OCI-LY1 (cell line): Measurements from ENCODE around the gene F2.

ENCODE experiments used
- H2AFZ ChIP-seq: fragments of 200-600 bp; sonication (generic), shearing (Covaris generic); 2 replicates; pipeline ENCODE4 v1.6.0; 2014; ENCODE audit warnings: antibody characterized with exemption, mild to moderate bottlenecking, low read length
- H3F3A ChIP-seq: fragments of 200-600 bp; sonication (generic), shearing (Covaris generic); 2 replicates; pipeline ENCODE4 v1.6.0; 2014; ENCODE audit warnings: mild to moderate bottlenecking, antibody characterized with exemption, low read length, moderate library complexity; ENCODE audit not compliant: insufficient read depth
- H3K27ac ChIP-seq: fragments of 200-600 bp; sonication (generic); 2 replicates; pipeline ENCODE4 v1.5.1; 2014; ENCODE audit warnings: low read length, mixed run types, mild to moderate bottlenecking, low read depth; ENCODE audit not compliant: poor library complexity, severe bottlenecking
- H3K27me3 ChIP-seq: fragments of 200-600 bp; sonication (generic); 2 replicates; pipeline ENCODE4 v1.6.0; 2014; ENCODE audit warnings: antibody characterized with exemption, mild to moderate bottlenecking, low read length, moderate library complexity; ENCODE audit not compliant: insufficient read depth
- H3K36me3 ChIP-seq: fragments of 200-600 bp; sonication (generic); 2 replicates; pipeline ENCODE4 v1.6.1; 2014; ENCODE audit warnings: mild to moderate bottlenecking, antibody characterized with exemption, low read length, moderate library complexity, mixed read lengths; ENCODE audit not compliant: insufficient read depth
- H3K4me1 ChIP-seq: fragments of 200-600 bp; sonication (generic); 2 replicates; pipeline ENCODE4 v1.5.1; 2014; ENCODE audit warnings: mild to moderate bottlenecking, low read length, moderate library complexity; ENCODE audit not compliant: insufficient read depth, severe bottlenecking
- H3K4me2 ChIP-seq: fragments of 200-600 bp; sonication (generic), shearing (Covaris generic); 2 replicates; pipeline ENCODE4 v1.6.1; 2014; ENCODE audit warnings: low read length
- H3K4me3 ChIP-seq: fragments of 200-600 bp; sonication (generic); 2 replicates; pipeline ENCODE4 v1.5.1; 2014; ENCODE audit warnings: low read length, low read depth, mild to moderate bottlenecking, mixed read lengths; ENCODE audit not compliant: poor library complexity, severe bottlenecking
- H3K79me2 ChIP-seq: fragments of 200-600 bp; shearing (Covaris generic); 2 replicates; pipeline ENCODE4 v1.6.1; 2016; ENCODE audit warnings: mixed run types, low read length, mixed read lengths; ENCODE audit not compliant: insufficient read depth
- H3K9ac ChIP-seq: fragments of 200-600 bp; sonication (generic), shearing (Covaris generic); 2 replicates; pipeline ENCODE4 v1.6.1; 2014; ENCODE audit warnings: mild to moderate bottlenecking, low read length, mixed read lengths
- H3K9me2 ChIP-seq: fragments of 200-600 bp; sonication (generic), shearing (Covaris generic); 2 replicates; pipeline ENCODE4 v1.6.1; 2014; ENCODE audit warnings: low read depth, mild to moderate bottlenecking, low read length, mixed read lengths
- H3K9me3 ChIP-seq: fragments of 200-600 bp; shearing (Covaris generic); 2 replicates; pipeline ENCODE4 v1.6.1; 2014; ENCODE audit warnings: low read length, mixed read lengths
- H4K20me1 ChIP-seq: fragments of 200-600 bp; sonication (generic), shearing (Covaris generic); 2 replicates; pipeline ENCODE4 v1.6.0; 2016; ENCODE audit warnings: mild to moderate bottlenecking, low read length; ENCODE audit not compliant: insufficient read depth
- EZH2 ChIP-seq: fragments of 200-600 bp; sonication (generic), shearing (Covaris generic); IDR thresholded peaks from 2 replicates; pipeline ENCODE4 v1.8.0; 2017; ENCODE audit warnings: borderline replicate concordance, mixed run types, mild to moderate bottlenecking, antibody characterized with exemption, low read length, moderate library complexity, mixed read lengths
- TF ChIP-seq, protein P1 (sequence below): fragments of 200-600 bp; sonication (generic), shearing (Covaris generic); IDR thresholded peaks from 2 replicates; pipeline ENCODE4 v1.5.1; 2017; ENCODE audit warnings: mild to moderate bottlenecking, antibody characterized with exemption, low read length, moderate library complexity, mixed read lengths

The F2 gene

DNA sequence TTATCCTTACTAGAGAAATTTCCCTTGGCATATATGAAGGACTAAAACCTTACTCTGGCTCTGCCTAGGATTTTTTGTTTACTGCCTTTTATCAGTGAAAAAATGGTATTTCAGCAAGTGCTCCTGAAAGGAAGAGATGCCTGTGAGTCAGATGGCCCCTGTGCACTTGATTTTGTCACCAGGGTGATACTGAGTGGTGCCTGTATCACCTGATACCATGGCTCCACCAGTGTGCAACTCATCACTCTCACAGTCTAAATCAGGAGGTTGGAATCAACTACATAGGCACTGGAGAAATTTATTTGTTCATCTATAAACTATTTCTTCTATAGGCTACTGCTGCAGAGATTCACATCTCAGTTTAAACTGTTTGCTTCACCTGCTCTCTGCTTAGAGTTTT is 43.2 kb downstream of the F2 start:
- Histone ChIP-seq H2AFZ (no peak overlapping the region), H3K4me3 (no peak overlapping the region), H3K9me3 (no peaks in the 10 kb centered on the region), H3K27ac (no peak overlapping the region), H3K9me2 (no peaks in the 10 kb centered on the region), H3K27me3 (no peaks in the 10 kb centered on the region), H3K4me2 (no peak overlapping the region), H3K4me1 (no peaks in the 10 kb centered on the region), H3K36me3 (peaks cover 93% of the 10 kb centered on the region), H4K20me1 (no peaks in the 10 kb centered on the region), H3F3A (no peaks in the 10 kb centered on the region), H3K79me2 (no peaks in the 10 kb centered on the region), H3K9ac (no peak overlapping the region)
- TF ChIP-seq, protein P1, sequence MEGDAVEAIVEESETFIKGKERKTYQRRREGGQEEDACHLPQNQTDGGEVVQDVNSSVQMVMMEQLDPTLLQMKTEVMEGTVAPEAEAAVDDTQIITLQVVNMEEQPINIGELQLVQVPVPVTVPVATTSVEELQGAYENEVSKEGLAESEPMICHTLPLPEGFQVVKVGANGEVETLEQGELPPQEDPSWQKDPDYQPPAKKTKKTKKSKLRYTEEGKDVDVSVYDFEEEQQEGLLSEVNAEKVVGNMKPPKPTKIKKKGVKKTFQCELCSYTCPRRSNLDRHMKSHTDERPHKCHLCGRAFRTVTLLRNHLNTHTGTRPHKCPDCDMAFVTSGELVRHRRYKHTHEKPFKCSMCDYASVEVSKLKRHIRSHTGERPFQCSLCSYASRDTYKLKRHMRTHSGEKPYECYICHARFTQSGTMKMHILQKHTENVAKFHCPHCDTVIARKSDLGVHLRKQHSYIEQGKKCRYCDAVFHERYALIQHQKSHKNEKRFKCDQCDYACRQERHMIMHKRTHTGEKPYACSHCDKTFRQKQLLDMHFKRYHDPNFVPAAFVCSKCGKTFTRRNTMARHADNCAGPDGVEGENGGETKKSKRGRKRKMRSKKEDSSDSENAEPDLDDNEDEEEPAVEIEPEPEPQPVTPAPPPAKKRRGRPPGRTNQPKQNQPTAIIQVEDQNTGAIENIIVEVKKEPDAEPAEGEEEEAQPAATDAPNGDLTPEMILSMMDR = no peak
- no peak for TF ChIP-seq EZH2

DNA sequence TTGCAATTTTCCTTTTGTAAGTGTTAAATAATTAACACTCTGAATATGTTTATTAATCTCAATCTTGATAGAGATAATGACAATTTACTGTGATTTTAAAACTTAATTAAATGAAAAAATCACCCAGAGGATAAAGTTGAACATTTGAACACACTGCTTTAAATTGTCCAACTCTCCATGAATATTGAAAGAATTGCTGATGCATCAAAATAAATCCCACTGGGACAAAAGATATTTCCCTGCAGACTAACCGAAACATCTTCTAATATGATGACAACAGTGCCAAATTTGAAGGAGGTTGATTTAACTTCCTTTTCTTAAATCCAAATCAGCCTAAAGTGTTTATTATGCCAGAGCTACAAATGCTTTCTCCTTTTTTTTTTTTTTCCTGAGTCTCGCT is 47.6 kb downstream of the F2 start:
- no peaks in the 10 kb centered on the region for H4K20me1 ChIP-seq

DNA sequence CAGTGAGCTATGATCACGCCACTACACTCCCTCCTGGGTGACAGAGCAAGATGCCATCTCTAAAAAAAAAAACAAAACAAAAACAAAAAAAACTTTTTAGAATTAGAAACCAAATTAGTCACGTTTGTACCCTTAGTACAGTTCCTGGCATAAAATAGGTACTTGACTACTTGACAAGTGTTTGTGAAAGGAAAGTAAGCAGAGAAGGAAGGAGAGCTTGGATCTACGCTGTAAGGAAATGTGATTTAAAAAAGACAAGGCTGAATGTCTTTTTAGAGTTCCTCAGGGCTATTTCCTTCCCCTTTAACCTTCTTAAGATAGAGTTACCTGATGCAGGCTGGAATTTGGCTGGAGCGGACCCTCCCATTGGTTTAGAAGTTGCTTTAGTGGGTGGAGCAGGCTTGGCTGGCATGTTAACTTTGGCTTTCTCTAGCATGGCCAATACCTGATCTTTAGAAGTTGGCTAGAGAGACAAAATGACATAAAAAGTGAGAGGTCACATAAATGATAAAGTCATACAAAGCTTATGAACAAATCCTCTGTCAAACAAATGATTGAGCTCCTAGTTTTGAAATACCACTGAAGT is 50.7 kb downstream of the F2 start:
- H4K20me1 ChIP-seq = no peaks in the 10 kb centered on the region
- H2AFZ ChIP-seq = no peak overlapping the region
- no peaks in the 10 kb centered on the region for H3K9me2 ChIP-seq
- TF ChIP-seq EZH2 = no peak
- TF ChIP-seq, protein P1 = no peak
- no peak overlapping the region for H3K9ac ChIP-seq
- H3F3A ChIP-seq = no peaks in the 10 kb centered on the region; the same call in 1 of the 2 replicates
- H3K36me3 ChIP-seq = peaks cover 89% of the 10 kb centered on the region
- H3K27me3 ChIP-seq = no peaks in the 10 kb centered on the region
- no peaks in the 10 kb centered on the region for H3K9me3 ChIP-seq
- H3K27ac ChIP-seq = no peak overlapping the region
- no peak overlapping the region for H3K4me3 ChIP-seq
- H3K4me2 ChIP-seq = no peak overlapping the region
- H3K4me1 ChIP-seq = no peaks in the 10 kb centered on the region
- no peaks in the 10 kb centered on the region for H3K79me2 ChIP-seq

More for the DNA sequence above, 47.6 kb downstream of the F2 start:
- Histone ChIP-seq H3K27me3 (no peaks in the 10 kb centered on the region), H2AFZ (no peak overlapping the region), H3K36me3 (peaks cover 93% of the 10 kb centered on the region), H3K9ac (no peak overlapping the region), H3K9me2 (no peaks in the 10 kb centered on the region), H3K4me2 (no peak overlapping the region), H3K79me2 (no peaks in the 10 kb centered on the region), H3K27ac (no peak overlapping the region), H3K4me3 (no peak overlapping the region), H3K9me3 (no peaks in the 10 kb centered on the region), H3K4me1 (no peaks in the 10 kb centered on the region), H3F3A (no peaks in the 10 kb centered on the region; the same call in 1 of the 2 replicates)
- TF ChIP-seq, protein P1 = no peak
- TF ChIP-seq EZH2 = no peak
